Measurements from ENCODE around the gene OR4M1. TPM values are rescaled to one million over a fixed set of nuclear protein-coding genes. Genes with fewer than 3 reads are reported as not detected.
"Not testable (repeated sequence)": the region's sequence is repeated elsewhere in the genome, so short reads cannot be mapped to it uniquely, and the experiment has no call there.

Gene OR4M1
- not detected for total RNA-seq
- long read RNA-seq = 0 reads

DNA sequence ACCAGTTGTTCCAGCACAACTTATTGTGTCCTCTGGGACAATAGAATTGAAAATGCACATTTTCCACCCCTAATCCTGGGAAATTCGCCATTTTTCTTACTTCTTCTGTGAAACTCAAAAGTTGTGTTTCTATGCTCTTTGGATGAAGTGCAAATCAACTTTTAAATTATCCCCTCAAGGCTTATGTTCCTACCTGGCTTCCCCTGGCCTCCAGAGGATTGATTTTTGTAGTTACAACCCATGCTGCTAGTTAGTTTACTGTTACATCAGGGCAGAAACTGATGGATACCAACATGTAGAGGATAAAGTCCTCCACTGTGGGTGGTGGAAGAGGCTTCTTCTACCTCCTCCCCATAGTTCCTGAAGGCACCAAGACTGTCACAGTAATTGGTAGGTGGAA is at the start of gene OR4M1:
Gene OR4M1, plus strand, starts transcription at position 301 of the 400 bp plus-strand sequence. CDS start 6,819 bp downstream, outside the sequence.
- H3K27me3 ChIP-seq (ENCODE audit: low read depth); DNase-seq; H3K36me3 ChIP-seq; H3K4me1 ChIP-seq; intact Hi-C loops (cut with micrococcal nuclease); H3K27ac ChIP-seq (replicated peaks); H3K4me3 ChIP-seq: not testable (repeated sequence)
- peaks cover 18% of the 10 kb centered on the region for H3K9me3 ChIP-seq (replicated peaks)

- Histone ChIP-seq H3K9me3 (replicated peaks) (peaks cover 56% of the 10 kb centered on the region), H3K4me3 (no peak overlapping the region), H3K27ac (replicated peaks) (no peak overlapping the region), H3K36me3 (no peaks in the 10 kb centered on the region), H3K27me3 (ENCODE audit: low read depth) (no peaks in the 10 kb centered on the region), H3K4me1 (no peaks in the 10 kb centered on the region)
- no peak for DNase-seq
- TF ChIP-seq, protein P1, sequence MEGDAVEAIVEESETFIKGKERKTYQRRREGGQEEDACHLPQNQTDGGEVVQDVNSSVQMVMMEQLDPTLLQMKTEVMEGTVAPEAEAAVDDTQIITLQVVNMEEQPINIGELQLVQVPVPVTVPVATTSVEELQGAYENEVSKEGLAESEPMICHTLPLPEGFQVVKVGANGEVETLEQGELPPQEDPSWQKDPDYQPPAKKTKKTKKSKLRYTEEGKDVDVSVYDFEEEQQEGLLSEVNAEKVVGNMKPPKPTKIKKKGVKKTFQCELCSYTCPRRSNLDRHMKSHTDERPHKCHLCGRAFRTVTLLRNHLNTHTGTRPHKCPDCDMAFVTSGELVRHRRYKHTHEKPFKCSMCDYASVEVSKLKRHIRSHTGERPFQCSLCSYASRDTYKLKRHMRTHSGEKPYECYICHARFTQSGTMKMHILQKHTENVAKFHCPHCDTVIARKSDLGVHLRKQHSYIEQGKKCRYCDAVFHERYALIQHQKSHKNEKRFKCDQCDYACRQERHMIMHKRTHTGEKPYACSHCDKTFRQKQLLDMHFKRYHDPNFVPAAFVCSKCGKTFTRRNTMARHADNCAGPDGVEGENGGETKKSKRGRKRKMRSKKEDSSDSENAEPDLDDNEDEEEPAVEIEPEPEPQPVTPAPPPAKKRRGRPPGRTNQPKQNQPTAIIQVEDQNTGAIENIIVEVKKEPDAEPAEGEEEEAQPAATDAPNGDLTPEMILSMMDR (IDR thresholded peaks at IDR 0.05; ENCODE audit: borderline replicate concordance) = no peak
- intact Hi-C loops (cut with micrococcal nuclease) = no loop called here
Observed at GRCh38 chr14:19729359-19729758, 43.9 kb upstream of the OR4M1 start.

DNA sequence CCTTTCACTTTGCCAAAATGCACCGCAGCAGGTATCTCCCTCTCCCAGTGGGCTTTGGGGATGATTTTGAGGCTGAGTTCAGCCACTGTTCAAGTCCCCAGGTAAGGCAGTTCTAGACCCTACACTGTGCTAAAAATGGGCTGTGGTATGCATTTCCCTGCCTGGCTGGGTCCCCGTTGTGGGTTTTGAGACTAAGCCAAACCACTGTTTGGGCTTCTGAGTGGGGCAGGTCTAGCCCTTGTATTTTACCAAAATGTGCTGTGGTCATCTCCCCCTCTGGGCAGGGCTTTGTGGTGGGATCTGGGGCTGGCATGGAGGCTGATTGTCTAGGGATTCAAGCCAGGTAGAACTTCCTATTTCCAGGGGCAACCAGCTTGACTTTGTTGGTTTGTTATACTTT is 43.5 kb upstream of the OR4M1 start:
- peaks cover 56% of the 10 kb centered on the region for H3K9me3 ChIP-seq (replicated peaks)
- TF ChIP-seq, protein P1 (IDR thresholded peaks at IDR 0.05; ENCODE audit: borderline replicate concordance) = no peak
- H3K27ac ChIP-seq (replicated peaks) = no peak overlapping the region
- H3K4me3 ChIP-seq = no peak overlapping the region
- no peak for DNase-seq
- intact Hi-C loops (cut with micrococcal nuclease) = no loop called here
- H3K27me3 ChIP-seq (ENCODE audit: low read depth) = no peaks in the 10 kb centered on the region
- H3K4me1 ChIP-seq = no peaks in the 10 kb centered on the region
- no peaks in the 10 kb centered on the region for H3K36me3 ChIP-seq

- H3K4me3 ChIP-seq; DNase-seq; intact Hi-C loops (cut with micrococcal nuclease); H3K4me1 ChIP-seq; H3K36me3 ChIP-seq; H3K27ac ChIP-seq (replicated peaks); H3K27me3 ChIP-seq (ENCODE audit: low read depth): not testable (repeated sequence)
- H3K9me3 ChIP-seq (replicated peaks) = peaks cover 39% of the 10 kb centered on the region
Observed at GRCh38 chr14:19733893-19734292, 39.4 kb upstream of the OR4M1 start.

GRCh38 chr14:19743256-19743655 is 30.0 kb upstream of the OR4M1 start, which contains the start of gene OR4Q3:
Gene OR4Q3, plus strand, starts transcription at chr14:19743571.
- Histone ChIP-seq H3K36me3 (no peaks in the 10 kb centered on the region), H3K4me3 (no peak within 1 kb of the TSS), H3K9me3 (replicated peaks) (peaks cover 19% of the 10 kb centered on the region), H3K27ac (replicated peaks) (no peak within 1 kb of the TSS), H3K27me3 (ENCODE audit: low read depth) (no peaks in the 10 kb centered on the region), H3K4me1 (no peaks in the 10 kb centered on the region)
- intact Hi-C loops (cut with micrococcal nuclease) = no loop called here
- TF ChIP-seq, protein P1 (IDR thresholded peaks at IDR 0.05; ENCODE audit: borderline replicate concordance) = no peak
- no peak for DNase-seq

GRCh38 chr14:19752316-19752715 is 21.0 kb upstream of the OR4M1 start:
- intact Hi-C loops (cut with micrococcal nuclease); H3K9me3 ChIP-seq (replicated peaks); H3K27me3 ChIP-seq (ENCODE audit: low read depth); H3K27ac ChIP-seq (replicated peaks); H3K4me1 ChIP-seq; DNase-seq; H3K4me3 ChIP-seq; H3K36me3 ChIP-seq: not testable (repeated sequence)

DNA sequence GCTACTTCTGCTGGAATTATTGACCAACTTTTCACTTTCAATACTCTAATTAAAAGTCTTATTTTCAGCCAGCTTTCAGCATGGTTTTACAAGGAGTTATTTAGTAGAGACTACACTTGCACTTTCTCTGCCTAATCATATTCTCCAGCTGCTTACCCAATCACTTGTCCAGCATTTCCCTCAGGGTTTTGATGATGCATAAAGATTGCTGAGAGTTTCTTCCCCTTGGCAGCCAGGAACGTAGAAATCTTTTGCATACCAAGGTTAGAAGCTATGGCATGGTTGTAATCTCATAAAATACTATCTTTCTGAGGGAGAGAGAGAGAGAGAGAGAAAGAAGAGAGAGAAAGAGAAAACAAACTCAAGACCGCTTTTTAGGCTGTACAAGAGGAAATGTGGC is 19.1 kb upstream of the OR4M1 start:
- intact Hi-C loops (cut with micrococcal nuclease) = no loop called here
- no peak for DNase-seq
- H3K27me3 ChIP-seq (ENCODE audit: low read depth) = no peaks in the 10 kb centered on the region
- H3K4me1 ChIP-seq = no peaks in the 10 kb centered on the region
- TF ChIP-seq, protein P1 (IDR thresholded peaks at IDR 0.05; ENCODE audit: borderline replicate concordance) = no peak
- no peaks in the 10 kb centered on the region for H3K36me3 ChIP-seq
- no peak overlapping the region for H3K27ac ChIP-seq (replicated peaks)
- no peaks in the 10 kb centered on the region for H3K9me3 ChIP-seq (replicated peaks)
- H3K4me3 ChIP-seq = no peak overlapping the region

DNA sequence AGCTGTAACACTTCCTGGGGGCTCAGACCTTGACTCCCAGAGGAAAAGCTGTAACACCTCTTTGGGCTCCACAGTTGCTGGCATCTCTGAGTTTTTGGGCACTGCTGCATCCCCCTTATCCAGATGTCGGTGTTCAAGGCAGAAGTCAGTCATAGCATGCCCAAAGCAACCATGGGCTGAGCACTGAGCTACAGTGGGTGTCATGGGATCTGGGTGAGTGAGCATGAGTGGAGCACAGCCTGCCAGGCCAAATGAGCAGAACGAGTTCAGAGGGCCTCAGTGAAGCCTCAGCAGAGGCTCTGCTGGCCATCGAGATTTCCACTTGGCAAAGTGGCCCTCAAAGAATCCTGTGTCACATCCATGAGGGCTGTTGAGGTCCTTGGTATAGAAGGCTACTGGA is 1.8 kb upstream of the OR4M1 start:
- H3K27me3 ChIP-seq (ENCODE audit: low read depth); H3K36me3 ChIP-seq; H3K27ac ChIP-seq (replicated peaks); H3K4me1 ChIP-seq; H3K4me3 ChIP-seq; intact Hi-C loops (cut with micrococcal nuclease); DNase-seq: not testable (repeated sequence)
- peaks cover 18% of the 10 kb centered on the region for H3K9me3 ChIP-seq (replicated peaks)
